DND-41 (cell line): Measurements from ENCODE around the gene SLIT1.
A peak's percentile ranks its signal among the peaks of the same experiment; 100 is the strongest.

ENCODE experiments used
- CTCF ChIP-seq: IDR thresholded peaks from 2 replicates; pipeline ENCODE4 v1.5.1; 2012; ENCODE audit warnings: borderline replicate concordance, low read length, moderate library complexity, mild to moderate bottlenecking; ENCODE audit not compliant: poor library complexity, severe bottlenecking; ENCODE audit errors: extremely low read depth
- EZH2 ChIP-seq: IDR thresholded peaks from 3 replicates; pipeline ENCODE4 v1.6.1; 2012; ENCODE audit warnings: borderline replicate concordance, low read depth, mild to moderate bottlenecking, moderate library complexity, low read length, inconsistent platforms; ENCODE audit not compliant: severe bottlenecking

DNA sequence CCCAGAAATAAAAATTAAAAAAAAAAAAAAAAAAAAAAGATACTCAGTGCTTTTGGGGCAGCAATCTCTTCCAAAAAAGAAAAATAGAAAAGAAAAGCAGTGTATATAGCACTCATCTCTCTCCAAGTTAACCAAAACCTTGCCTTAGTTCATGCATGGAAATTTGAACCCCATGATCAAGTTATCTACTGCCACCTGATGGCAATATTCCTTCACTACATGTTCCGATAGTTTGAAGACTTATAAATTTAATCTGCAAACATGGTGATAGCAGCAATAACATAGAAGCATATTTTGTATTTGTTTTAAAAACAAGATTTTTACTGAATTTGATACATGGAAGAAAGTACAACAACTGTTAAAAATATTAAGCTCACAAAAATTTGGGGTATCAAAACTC is 48.6 kb upstream of the SLIT1 start:
- TF ChIP-seq CTCF (peak; percentile 73), EZH2 (no peak)
